Panc1 (cell line): ENCODE measurements around the gene OVOL3.

Experiments
- POLR2AphosphoS5 ChIP-seq: IDR thresholded peaks from 2 replicates; pipeline ENCODE4 v1.6.1; 2012; ENCODE audit warnings: mild to moderate bottlenecking, low read depth, low read length, moderate library complexity
- SIN3A ChIP-seq: IDR thresholded peaks from 2 replicates; pipeline ENCODE4 v1.6.1; 2012; ENCODE audit warnings: low read depth, mild to moderate bottlenecking, low read length, moderate library complexity, borderline replicate concordance; ENCODE audit not compliant: insufficient read depth
- TF ChIP-seq, protein P1 (sequence below): fragments of 450-650 bp; IDR thresholded peaks from 2 replicates; pipeline ENCODE4 v1.5.1; 2017; ENCODE audit warnings: mild to moderate bottlenecking

DNA sequence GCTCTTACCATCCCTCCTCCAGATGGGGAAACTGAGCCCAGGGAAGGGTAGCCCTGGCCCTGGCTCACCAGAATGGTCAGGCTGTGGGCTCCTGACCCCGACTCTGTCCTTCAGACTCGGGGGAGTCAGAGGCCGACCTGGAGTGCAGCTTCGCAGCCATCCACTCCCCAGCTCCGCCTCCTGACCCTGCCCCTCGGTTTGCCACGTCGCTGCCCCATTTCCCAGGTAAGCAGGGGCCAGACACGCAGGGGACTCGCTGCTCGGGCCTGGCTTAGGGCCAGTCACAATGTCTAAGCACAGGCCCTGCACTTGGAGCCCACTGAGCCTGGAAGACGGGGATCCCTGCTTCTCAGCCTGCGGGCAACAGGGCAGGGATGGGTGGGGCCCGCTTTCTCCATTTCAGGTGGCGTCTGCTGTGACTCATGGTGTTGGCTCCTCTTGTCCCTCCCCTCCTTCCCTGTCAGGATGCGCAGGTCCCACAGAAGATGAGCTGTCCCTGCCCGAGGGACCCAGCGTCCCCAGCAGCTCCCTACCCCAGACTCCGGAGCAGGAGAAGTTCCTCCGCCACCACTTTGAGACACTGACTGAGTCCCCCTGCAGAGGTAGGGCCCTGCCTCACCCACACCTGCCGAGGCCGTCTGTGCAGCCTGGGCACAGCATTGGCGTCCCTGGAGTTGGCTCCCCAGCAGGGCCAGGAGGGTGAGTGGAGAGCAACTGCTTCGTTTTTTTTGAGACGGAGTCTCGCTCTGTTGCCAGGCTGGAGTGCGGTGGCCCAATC lies 9.2 kb upstream of the OVOL3 start:
- TF ChIP-seq SIN3A (no peak), POLR2AphosphoS5 (no peak)
- TF ChIP-seq, protein P1, sequence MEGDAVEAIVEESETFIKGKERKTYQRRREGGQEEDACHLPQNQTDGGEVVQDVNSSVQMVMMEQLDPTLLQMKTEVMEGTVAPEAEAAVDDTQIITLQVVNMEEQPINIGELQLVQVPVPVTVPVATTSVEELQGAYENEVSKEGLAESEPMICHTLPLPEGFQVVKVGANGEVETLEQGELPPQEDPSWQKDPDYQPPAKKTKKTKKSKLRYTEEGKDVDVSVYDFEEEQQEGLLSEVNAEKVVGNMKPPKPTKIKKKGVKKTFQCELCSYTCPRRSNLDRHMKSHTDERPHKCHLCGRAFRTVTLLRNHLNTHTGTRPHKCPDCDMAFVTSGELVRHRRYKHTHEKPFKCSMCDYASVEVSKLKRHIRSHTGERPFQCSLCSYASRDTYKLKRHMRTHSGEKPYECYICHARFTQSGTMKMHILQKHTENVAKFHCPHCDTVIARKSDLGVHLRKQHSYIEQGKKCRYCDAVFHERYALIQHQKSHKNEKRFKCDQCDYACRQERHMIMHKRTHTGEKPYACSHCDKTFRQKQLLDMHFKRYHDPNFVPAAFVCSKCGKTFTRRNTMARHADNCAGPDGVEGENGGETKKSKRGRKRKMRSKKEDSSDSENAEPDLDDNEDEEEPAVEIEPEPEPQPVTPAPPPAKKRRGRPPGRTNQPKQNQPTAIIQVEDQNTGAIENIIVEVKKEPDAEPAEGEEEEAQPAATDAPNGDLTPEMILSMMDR, result no peak
